ENCODE measurements around the gene NOL7.

NOL7 gene

GRCh38 chr6:13668291-13668928 lies 53.3 kb downstream of the NOL7 start:
- 100% methylated on average over 1 of the region's 2 CpGs for WGBS
- H2BK12ac ChIP-seq (ENCODE audit: low read length in 2 of 2) = no peak overlapping the region
- H3K9ac ChIP-seq (ENCODE audit: low read length) = no peak overlapping the region
- H2AFZ ChIP-seq (ENCODE audit: low read depth, low read length) = no peak overlapping the region
- no peak overlapping the region for H3K4ac ChIP-seq (ENCODE audit: low read depth in 1 of 2, low read length in 2 of 2)
- no peaks in the 10 kb centered on the region for H3K4me1 ChIP-seq (ENCODE audit: control insufficient read depth, insufficient read depth, low read depth, low read length)
- H3K9me3 ChIP-seq (ENCODE audit: control insufficient read depth, low read length) = no peaks in the 10 kb centered on the region
- H3K4me3 ChIP-seq (ENCODE audit: insufficient read depth in 1 of 2, low read depth in 1 of 2, low read length in 2 of 2) = no peak overlapping the region
- H3K18ac ChIP-seq (ENCODE audit: low read depth in 1 of 2, low read length in 2 of 2) = no peak overlapping the region
- H2BK5ac ChIP-seq (ENCODE audit: low read depth, low read length, poor library complexity, severe bottlenecking) = no peak overlapping the region
- peaks cover 5% of the 10 kb centered on the region for H3K79me1 ChIP-seq (replicated peaks; ENCODE audit: low read length, poor library complexity, severe bottlenecking)
- no peaks in the 10 kb centered on the region for H3K36me3 ChIP-seq (ENCODE audit: control insufficient read depth in 1 of 2, insufficient read depth in 2 of 2, low read depth in 1 of 2, low read length in 2 of 2)
- H4K8ac ChIP-seq (ENCODE audit: low read length) = no peak overlapping the region
- H2BK15ac ChIP-seq (ENCODE audit: low read depth, poor library complexity, severe bottlenecking) = no peak overlapping the region
- H3K14ac ChIP-seq (ENCODE audit: low read length in 2 of 2) = no peak overlapping the region
- no peak for DNase-seq
- no peak overlapping the region for H2AK5ac ChIP-seq (ENCODE audit: low read length, severe bottlenecking)
- H3K27ac ChIP-seq (ENCODE audit: low read length, poor library complexity, severe bottlenecking) = no peak overlapping the region
- no peak overlapping the region for H3K23ac ChIP-seq (ENCODE audit: low read length in 2 of 2)
- no peak overlapping the region for H2BK120ac ChIP-seq (ENCODE audit: low read depth, low read length)
- no peak overlapping the region for H4K91ac ChIP-seq (ENCODE audit: low read length)
- H3K27me3 ChIP-seq (ENCODE audit: control insufficient read depth in 1 of 2, insufficient read depth in 1 of 2, low read length in 2 of 2) = no peaks in the 10 kb centered on the region
- H3K4me2 ChIP-seq (ENCODE audit: low read length, poor library complexity, severe bottlenecking) = no peak overlapping the region

GRCh38 chr6:13669476-13669875 lies 54.3 kb downstream of the NOL7 start:
- H4K91ac ChIP-seq (ENCODE audit: low read length) = no peak overlapping the region
- H2AK5ac ChIP-seq (ENCODE audit: low read length, severe bottlenecking) = no peak overlapping the region
- no peak for DNase-seq
- H3K18ac ChIP-seq (ENCODE audit: low read depth in 1 of 2, low read length in 2 of 2) = no peak overlapping the region
- no peak overlapping the region for H3K4me3 ChIP-seq (ENCODE audit: insufficient read depth in 1 of 2, low read depth in 1 of 2, low read length in 2 of 2)
- no peak overlapping the region for H2BK120ac ChIP-seq (ENCODE audit: low read depth, low read length)
- no peak overlapping the region for H2BK5ac ChIP-seq (ENCODE audit: low read depth, low read length, poor library complexity, severe bottlenecking)
- no peaks in the 10 kb centered on the region for H3K36me3 ChIP-seq (ENCODE audit: control insufficient read depth in 1 of 2, insufficient read depth in 2 of 2, low read depth in 1 of 2, low read length in 2 of 2)
- no peak overlapping the region for H2BK12ac ChIP-seq (ENCODE audit: low read length in 2 of 2)
- H3K27ac ChIP-seq (ENCODE audit: low read length, poor library complexity, severe bottlenecking) = no peak overlapping the region
- H3K9ac ChIP-seq (ENCODE audit: low read length) = no peak overlapping the region
- no peak overlapping the region for H2BK15ac ChIP-seq (ENCODE audit: low read depth, poor library complexity, severe bottlenecking)
- H3K14ac ChIP-seq (ENCODE audit: low read length in 2 of 2) = no peak overlapping the region
- no peak overlapping the region for H3K23ac ChIP-seq (ENCODE audit: low read length in 2 of 2)
- no peak overlapping the region for H4K8ac ChIP-seq (ENCODE audit: low read length)
- H2AFZ ChIP-seq (ENCODE audit: low read depth, low read length) = no peak overlapping the region
- H3K4ac ChIP-seq (ENCODE audit: low read depth in 1 of 2, low read length in 2 of 2) = no peak overlapping the region
- H3K9me3 ChIP-seq (ENCODE audit: control insufficient read depth, low read length) = no peaks in the 10 kb centered on the region
- H3K79me1 ChIP-seq (replicated peaks; ENCODE audit: low read length, poor library complexity, severe bottlenecking) = peaks cover 5% of the 10 kb centered on the region
- H3K4me2 ChIP-seq (ENCODE audit: low read length, poor library complexity, severe bottlenecking) = no peak overlapping the region
- no peaks in the 10 kb centered on the region for H3K27me3 ChIP-seq (ENCODE audit: control insufficient read depth in 1 of 2, insufficient read depth in 1 of 2, low read length in 2 of 2)
- 97% methylated on average over 5 of the region's 5 CpGs for WGBS
- H3K4me1 ChIP-seq (ENCODE audit: control insufficient read depth, insufficient read depth, low read depth, low read length) = no peaks in the 10 kb centered on the region
